GM12892 (cell line): ENCODE results near the gene DLL1.

Source experiments
- POLR2A ChIP-seq: IDR thresholded peaks from 2 replicates; pipeline ENCODE4 v1.6.1; 2011; ENCODE audit warnings: low read depth, low read length, control low read depth
- POLR2AphosphoS5 ChIP-seq: IDR thresholded peaks from 2 replicates; pipeline ENCODE4 v1.6.1; 2011; ENCODE audit warnings: low read depth, low read length, control low read depth
- TAF1 ChIP-seq: IDR thresholded peaks from 2 replicates; pipeline ENCODE4 v1.6.1; 2011; ENCODE audit warnings: low read depth, mild to moderate bottlenecking, control low read depth, low read length, borderline replicate concordance

- TF ChIP-seq TAF1 (no peak), POLR2A (no peak), POLR2AphosphoS5 (no peak)
Measured at GRCh38 chr6:170288852-170289179, 2.1 kb downstream of the DLL1 start.
